Stromal cell of bone marrow (primary cell): ENCODE data around the gene LRBA.
"Not testable (repeated sequence)": the region's sequence is repeated elsewhere in the genome, so short reads cannot be mapped to it uniquely, and the experiment has no call there.

ENCODE experiments used
- DNase-seq: peaks from one replicate; pipeline ENCODE4 v3.0.0-alpha.2; 2012; ENCODE audit warnings: low read depth

The LRBA gene

DNA sequence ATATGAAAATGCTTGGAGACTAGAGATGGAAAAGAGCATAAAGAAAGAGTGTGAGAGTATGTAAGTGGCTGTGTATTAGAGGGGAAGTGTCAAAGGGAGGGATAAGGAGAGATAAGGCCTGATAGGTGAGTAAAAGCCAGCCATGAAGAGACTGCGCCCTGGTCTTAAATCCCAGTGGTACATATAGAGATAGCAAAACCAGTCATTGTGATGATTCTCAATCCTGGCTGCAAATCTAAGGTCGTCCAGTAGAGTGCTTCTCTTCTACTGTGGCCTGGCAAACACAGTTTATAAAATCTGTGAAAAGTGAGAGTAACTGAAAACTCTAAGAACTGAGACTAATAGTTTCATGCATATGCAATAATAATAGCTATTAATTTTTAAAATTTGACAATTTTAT, 346.3 kb downstream of the LRBA start:
- no peak for DNase-seq

DNA sequence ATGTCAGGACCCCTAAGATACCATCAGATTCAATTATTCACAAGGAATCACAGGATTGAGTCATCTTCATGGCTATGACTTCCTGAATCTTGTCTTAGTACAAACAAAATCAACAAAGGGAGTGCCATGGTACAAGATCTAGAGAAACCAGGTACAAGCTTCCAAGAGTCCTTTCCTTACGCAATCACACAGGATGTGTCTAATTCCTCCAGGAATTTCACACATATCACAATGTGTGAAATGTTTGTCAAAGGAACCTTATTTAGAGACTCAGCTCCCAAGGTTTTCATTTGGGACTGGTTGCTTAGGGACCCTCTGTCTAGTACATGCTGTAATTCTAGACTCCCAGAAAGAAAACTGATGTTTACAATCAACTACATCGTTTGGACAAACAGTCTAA, 350.1 kb downstream of the LRBA start:
- DNase-seq: no peak

DNA sequence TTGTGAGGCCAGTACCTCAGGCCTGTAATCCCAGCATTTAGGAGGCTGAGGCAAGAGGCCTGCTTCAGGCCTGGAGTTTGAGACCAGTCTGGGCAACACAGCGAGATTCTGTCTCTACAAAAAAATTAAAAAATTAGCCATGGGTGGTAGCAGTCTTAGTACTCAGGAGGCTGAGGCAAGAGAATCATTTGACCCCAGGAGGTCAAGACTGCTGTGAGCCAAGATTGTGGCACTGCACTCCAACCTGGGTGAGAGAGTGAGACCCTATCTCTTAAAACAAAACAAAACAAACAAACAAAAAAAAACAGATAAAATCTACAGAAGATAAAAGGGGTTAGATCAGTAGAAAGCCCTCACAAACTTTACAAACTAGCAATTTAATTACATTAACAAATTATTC, 352.4 kb downstream of the LRBA start:
- no peak for DNase-seq

DNA sequence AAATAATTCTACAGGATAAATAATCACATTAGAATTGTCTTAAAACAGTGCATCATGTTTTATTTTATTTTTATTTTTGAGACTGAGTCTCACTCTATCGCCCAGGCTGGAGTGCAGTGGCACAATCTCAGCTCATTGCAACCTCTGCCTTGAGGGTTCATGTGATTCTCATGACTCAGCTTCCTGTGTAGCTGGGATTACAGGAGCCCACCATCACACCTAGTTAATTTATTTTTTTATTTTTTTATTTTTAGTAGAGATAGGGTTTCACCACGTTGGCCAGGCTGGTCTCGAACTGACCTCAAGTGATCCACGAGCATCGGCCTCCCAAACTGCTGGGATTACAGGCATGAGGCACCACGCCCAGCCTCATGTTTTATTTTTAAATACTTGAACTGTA, 353.5 kb downstream of the LRBA start:
- not testable (repeated sequence) for DNase-seq

DNA sequence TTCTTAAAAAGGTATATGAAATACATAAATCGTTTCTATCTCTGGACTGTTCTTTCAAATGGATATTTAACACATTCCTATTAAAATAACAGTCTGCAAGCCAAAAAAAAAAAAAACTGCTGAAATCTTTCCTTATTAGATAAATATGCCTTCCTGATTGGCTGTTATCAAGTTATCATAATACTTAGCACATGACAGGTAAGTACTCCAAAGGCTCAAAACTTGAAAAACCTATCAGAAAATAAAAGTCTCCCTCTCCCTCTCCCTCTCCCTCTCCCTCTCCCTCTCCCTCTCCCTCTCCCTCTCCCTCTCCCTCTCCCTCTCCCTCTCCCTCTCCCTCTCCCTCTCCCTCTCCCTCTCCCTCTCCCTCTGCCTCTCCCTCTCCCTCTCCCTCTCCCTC, 356.8 kb downstream of the LRBA start:
- not testable (repeated sequence) for DNase-seq

DNA sequence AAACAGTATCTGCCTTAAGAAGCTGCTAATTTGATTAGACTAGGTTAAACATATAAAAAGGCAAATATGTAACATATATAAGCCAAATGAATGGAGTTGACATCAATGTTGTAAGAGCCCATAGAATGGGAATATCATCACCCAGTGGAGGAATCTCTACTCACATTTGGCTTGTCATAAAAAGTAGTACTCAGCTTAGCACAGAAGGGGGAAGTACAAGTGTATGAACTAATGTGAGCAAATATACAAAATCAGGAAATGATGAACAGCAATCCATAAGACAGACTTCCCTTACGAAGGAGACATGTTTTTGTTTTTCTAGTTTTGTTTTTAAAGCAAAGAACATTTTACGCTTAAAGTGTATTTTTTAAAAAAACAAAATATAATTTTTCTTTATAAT, 358.2 kb downstream of the LRBA start:
- no peak for DNase-seq

DNA sequence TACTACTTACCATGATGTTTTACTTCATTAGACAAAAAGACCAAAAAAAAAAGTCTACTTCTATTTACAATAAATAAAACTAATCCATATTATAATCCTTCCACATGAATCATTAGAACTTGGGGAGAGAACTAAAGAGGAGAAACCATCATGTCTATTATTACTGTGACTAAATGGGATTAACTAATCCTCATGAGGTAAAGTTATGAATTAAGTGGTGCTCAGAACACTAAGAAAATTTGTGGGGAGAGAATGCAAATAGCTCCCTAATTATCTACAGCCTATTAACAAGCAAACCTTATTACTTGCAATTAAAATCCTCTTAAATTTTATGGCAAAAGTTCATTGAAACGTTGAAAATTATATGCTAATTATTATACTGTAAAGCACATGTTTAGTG, 364.3 kb downstream of the LRBA start:
- no peak for DNase-seq

DNA sequence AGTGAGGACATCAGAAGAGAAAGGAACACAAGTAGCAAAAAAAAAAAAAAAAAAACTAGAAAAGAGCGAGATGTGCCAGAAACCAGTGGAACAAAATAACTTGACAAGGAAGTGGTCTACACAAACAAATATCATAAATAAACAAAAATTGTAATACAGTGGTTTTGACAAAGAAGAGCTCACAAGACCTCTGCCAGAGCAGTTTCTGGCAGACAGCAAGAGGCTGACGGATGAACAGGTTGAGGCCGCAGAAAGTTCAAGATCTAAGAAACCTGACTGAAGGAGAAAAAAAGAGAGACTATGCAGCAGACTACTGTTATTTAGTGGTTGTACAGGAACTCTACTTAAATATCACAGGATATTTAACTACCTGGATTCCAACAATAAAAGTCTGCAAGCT, 367.0 kb downstream of the LRBA start:
- DNase-seq: no peak

DNA sequence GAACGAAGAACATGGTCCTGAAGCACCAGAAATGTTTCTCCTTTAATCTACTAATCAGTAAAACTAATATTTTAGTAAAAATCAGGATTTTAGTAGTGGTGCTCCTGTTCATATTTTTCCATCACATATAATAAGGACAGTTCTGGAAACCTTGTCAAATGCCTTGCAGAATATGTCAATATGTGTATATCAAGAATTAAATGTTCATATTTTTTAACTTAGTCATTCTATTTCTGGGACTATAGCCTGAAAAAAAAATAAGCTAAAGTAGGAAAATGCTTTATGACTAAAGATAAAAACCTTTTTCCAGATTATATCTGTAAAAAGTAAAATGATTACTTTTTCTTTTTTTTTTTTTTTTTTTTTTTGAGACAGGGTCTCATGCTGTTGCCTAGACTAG, 368.1 kb downstream of the LRBA start:
- peak; percentile 8 for DNase-seq

DNA sequence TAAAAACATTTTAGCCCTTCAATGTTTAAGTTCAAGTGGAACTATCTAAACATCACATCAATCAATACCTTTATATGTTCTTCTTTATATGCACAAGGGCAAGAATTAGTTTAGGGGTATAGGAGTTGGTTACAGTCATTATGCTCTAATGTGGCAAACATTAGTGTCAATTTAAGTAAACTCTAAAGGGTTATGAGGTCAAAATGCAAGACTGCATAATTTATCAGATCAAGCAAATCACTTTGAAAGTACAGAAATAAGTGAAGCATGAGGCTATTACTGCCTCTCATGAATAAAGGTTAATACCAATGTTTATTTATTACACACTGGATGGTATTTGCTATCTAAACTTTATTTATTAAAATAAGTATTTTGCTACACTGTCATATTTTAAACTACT, 373.5 kb downstream of the LRBA start:
- no peak for DNase-seq

DNA sequence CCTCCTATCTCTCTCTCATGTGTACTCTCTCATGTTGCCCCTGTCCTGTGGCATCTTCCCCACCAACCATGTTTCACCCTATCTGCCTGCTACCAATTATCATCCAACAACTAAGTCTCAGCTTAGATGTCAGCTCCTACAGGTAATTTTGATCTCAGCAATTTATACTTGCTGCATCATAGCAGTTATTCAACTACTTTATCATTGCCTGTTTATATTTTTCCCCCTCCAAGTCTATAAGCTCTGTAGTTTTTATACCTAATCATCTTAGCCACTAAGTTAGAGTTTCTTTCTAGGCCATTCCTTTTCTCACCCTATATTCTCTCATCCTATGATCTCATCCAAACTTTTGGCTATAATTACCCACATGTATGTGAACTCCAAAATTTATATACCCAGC, 382.4 kb downstream of the LRBA start:
- DNase-seq: no peak

DNA sequence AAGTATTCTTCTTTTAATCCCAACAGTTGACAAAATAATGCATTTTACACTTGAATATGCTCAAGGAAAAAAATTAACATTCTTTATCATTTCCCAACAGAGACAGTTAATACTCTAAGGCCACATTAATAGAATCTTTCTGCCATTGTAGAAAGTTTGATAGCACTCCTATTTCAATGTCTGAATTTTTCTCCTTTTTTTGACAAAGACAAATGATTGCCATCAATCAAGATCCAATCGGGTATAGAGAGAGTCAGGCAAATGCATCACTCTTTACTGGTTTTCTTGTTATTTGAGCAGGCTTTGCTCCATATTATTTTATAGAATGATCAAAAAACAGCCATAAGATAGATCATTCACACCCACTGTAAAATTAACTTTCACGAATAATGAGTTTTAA, 387.0 kb downstream of the LRBA start:
- no peak for DNase-seq

DNA sequence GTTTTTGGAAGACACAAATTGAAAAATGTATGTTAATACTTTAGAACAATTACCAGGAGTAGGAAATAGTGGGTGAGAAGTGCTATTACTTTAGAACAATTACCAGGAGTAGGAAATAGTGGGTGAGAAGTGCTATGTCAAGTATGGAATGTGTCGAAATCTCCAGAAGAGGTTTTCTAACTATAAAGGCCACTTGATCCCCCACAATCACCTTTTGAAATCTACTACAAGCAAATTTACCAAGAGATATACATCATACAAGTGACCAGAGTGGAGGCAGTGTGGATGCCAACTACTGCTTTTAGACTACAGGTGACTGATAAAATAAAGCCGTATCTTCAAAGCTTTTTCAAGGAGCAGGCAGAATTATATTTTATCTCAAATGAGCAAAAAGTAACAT, 390.1 kb downstream of the LRBA start:
- DNase-seq: no peak

DNA sequence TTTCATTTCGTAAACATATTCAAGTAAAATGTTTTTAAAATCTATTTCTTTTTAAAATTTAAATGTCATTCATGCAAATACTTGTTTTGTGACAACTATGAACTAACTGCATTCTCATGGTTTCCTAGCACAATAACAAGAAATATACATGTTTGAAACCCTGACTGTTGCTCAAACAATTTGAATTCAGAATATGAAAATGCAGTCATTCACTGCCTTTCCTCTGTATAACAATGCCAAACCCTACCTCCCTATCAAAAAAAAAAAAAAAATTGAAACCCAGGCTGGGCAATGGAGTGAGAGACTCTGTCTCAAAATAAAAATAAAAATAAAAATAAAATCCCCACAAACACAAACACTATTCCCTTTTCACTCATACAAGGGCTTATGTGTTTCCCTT, 391.0 kb downstream of the LRBA start:
- no peak for DNase-seq

DNA sequence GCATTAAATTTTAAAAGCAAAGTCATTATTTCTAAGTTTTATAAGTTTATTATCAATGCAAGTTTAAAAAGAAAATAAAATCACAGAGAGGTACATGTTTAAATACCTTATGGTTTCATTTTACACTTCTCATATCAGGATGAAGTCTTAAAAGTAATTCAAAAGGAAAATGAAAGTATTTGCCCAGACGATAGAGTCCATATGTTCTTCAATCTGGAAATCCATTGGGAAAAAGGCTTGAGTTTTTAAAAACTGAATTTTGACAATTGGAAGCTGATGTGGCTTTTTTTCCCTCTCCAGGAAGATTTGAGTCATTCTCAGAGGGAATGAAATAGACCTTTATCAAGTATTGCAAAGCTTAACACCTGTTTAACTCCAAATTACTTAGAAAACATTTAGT, 396.0 kb downstream of the LRBA start:
- DNase-seq: peak; percentile 15

DNA sequence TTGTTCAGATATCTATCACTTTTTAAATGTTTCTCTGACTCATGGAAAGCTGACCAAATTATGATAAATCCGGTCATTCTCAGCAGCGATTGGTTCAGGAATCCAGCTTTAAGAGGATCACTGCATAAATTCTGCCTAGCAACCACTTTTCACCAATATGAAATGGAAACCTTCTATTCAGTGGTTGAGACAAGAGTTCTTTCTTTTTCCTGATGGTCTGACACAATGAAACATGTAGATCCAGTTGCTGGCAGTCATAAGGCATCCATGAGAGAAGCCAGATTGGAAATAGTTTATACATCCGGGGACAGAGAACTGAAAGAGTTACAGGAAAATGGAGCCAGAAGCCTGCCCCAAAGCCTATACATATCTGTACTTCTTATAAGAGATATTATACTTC, 406.0 kb downstream of the LRBA start:
- no peak for DNase-seq

DNA sequence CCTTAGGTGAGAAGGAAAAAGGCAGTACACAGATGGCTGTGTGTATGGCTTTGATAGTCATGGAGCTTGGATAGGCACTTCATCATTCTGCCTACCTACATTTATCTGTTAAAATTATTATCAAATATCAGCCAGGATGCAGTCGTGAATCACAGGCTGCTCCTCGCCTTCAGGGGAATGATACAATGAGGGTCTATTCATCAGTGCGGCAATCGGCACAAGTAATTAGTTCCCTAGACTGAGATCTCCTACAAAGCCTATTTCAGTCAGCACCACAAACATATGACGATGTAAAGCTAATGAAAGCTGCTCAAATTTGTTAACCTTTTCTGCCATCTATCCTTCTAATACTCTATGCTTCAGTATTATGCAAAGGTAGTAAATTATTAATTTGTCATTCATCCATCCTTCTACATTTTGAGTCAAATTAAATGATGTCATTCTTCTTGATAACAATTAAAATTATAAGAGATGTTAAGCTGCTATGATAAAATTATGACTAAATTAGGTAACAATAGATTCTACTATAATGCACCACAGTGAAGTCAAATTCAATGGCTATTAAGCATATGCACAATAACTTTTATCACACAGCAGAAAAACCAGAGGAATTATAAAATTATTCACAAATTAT, 414.2 kb downstream of the LRBA start:
- no peak for DNase-seq

DNA sequence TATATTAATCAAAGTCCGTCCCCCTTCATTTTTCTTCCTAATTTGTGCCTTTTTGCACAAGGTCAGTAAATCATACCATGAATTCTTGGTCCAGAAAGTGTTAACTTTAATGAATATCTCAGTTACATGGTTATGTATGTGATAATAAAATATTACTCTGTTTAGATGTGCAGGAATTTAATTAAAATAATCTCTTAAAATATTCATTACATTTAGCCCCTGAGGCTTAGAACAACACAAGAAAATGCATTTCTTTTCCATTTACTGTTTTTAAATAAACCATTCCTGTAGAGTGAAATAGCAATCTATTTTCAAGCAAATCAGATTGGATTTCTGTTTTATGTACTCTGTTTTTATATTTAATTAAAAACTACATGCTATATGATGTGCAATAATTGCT, 415.5 kb downstream of the LRBA start:
- DNase-seq: no peak

DNA sequence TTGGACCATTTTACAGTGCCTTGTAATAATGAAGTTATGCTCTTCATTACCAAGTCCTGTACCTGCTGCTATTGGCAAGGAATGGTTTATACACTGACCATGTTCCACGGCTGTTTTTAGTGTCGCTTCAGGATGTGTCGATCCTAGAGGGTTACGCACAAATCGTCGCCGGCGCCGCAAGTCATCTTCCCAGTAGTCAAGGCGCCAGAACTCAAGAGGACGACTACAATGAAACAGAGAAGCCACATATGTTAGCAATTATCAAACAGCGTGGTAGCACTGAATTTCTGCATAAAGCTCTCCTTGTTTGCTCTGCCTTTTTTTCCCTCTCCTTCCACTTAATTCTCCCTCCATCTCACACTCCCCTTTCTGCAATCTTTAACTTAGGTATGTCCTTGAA, 416.2 kb downstream of the LRBA start:
- no peak for DNase-seq

DNA sequence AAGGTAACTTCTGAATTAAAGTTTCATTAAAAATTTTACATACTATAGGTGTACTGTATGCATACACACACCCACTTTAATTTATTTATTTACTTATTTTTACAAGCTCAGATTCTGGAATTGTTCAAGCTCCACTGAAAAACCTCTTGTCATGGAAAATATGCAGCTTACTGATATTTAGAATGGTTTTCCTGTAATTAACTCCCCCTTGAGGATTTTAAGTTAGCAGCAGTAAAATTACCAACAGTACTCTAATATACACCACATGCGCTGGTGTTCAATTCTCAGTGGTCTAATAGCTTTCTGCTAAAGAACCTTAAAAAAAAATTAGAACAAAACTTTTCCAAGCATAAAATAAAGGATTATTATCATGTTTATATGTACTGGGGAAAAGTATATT, 421.1 kb downstream of the LRBA start:
- peak; percentile 23 for DNase-seq

DNA sequence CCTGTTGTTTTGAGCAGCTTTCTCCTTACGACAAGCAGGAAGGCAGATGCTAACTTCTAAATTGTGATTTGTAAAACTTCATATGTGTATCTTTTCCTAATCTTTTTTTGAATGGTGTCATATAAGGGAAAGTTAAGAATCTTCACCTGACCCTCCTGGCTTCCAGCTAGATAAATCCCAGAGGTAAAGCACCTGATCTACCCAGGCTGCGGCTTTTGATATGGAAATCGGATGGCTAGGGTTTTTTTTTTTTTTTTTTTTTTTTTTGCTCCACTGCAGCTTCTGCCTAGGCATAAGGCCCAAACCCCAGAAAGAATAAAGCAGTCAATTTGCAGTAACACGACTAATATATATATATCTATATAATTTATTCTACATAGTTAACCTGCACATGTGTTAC, 423.2 kb downstream of the LRBA start:
- no peak for DNase-seq

DNA sequence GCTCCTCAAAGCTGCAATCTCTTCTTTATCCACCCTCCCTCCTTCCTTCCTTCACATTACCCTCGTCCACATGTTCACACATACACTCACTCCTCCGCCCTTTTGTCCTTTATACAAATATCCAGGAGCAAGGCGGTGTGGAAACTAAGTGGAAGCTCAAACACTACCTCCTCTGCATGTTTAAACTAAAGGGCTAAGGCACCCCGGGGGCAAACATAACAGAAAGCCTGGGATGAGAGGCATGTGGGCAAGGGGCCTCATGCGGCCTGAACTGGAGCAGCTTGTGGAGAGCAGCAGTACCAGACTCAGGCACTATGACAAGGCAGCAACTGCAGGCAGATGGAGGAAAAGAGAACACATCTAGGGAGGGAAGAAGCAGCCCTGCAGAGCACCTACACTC, 423.7 kb downstream of the LRBA start:
- no peak for DNase-seq

DNA sequence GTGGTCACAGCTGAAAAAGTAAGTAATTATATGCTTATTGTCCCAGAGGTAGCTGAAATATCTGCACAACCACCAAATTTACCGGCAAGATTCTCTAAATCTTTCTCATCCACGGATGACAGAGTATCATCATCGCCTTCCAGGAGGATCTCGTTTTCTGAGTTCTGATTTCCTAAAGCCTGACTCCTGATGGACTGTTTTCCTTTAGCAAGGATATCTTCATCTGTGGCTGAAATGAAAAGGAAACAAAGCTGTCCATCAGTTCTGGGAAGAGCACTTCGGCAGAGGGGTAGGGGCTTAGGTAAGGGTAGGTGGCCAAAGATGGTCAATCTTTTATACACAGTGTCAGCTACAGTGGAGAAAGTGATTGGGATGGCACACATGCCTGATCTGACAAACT, 424.5 kb downstream of the LRBA start:
- DNase-seq: no peak

DNA sequence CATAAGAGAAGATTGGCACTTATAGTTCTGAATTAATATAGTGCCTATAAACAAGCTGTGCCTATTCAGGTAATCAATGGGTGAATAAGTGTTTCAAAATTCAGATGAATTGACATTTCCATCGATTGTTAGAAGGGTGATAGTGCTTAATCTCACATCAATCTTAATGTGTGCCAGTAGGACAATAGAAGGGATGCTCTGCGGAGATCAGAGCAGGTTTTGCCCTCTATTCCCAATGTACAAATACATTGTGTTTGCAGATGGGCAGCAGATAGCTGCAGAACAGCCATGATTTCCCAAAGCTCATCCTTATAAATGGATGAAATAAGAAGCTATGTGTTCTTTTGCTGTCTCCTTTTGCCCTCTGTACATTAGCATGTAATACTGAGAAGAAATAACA, 425.9 kb downstream of the LRBA start:
- no peak for DNase-seq

DNA sequence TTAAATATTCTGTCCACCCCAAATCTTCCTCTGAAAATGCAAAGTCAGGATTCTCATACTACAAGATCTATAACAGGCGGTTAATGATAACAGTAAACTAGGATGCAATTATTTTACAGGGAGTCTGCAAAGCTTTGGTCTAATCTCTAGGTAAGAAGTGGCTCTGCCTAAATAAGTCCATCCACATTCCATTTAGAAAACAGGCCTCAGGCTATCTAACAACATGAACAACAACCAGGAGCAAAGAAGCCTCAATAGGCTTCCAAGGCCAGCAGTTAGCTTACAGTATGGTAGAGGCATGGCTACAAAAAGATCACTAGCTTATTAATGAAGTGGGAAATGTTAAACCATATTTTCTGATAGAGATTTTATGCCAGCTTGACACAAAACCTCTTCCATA, 426.8 kb downstream of the LRBA start:
- no peak for DNase-seq
